SU-DHL-6 (cell line): ENCODE measurements around the gene GRHL3.
A peak's percentile ranks its signal among the peaks of the same experiment; 100 is the strongest.

ENCODE experiments used
- H2AFZ ChIP-seq: fragments of 200-600 bp; sonication (generic); 2 replicates; pipeline ENCODE4 v1.6.1; 2014; ENCODE audit warnings: low read depth, mild to moderate bottlenecking, moderate library complexity, mixed read lengths, antibody characterized with exemption, low read length; ENCODE audit not compliant: severe bottlenecking
- H3F3A ChIP-seq: fragments of 200-600 bp; shearing (Covaris generic); 2 replicates; pipeline ENCODE4 v1.6.0; 2016; ENCODE audit warnings: antibody characterized with exemption, mild to moderate bottlenecking; ENCODE audit not compliant: insufficient read depth
- H3K27ac ChIP-seq: fragments of 200-600 bp; sonication (generic); 2 replicates; pipeline ENCODE4 v1.5.1; 2016; ENCODE audit warnings: low read depth, mild to moderate bottlenecking, low read length, moderate library complexity, mixed read lengths
- H3K27me3 ChIP-seq: fragments of 200-600 bp; sonication (generic), shearing (Covaris generic); 2 replicates; pipeline ENCODE4 v1.6.0; 2014; ENCODE audit warnings: mild to moderate bottlenecking, low read length
- H3K36me3 ChIP-seq: fragments of 200-600 bp; sonication (generic); 2 replicates; pipeline ENCODE4 v1.6.1; 2014; ENCODE audit warnings: mild to moderate bottlenecking, low read length, mixed read lengths
- H3K4me2 ChIP-seq: fragments of 300-600, 200-600 bp; shearing (Covaris generic), sonication (generic); 2 replicates; pipeline ENCODE4 v1.6.0; 2014; ENCODE audit warnings: low read length, low read depth, mild to moderate bottlenecking; ENCODE audit not compliant: poor library complexity, severe bottlenecking
- H3K4me3 ChIP-seq: fragments of 200-600 bp; sonication (generic); 2 replicates; pipeline ENCODE4 v1.5.1; 2014; ENCODE audit warnings: antibody characterized with exemption, low read length, mild to moderate bottlenecking, mixed read lengths; ENCODE audit not compliant: insufficient read depth, poor library complexity, severe bottlenecking
- H3K79me2 ChIP-seq: fragments of 200-600 bp; sonication (generic); 2 replicates; pipeline ENCODE4 v1.6.1; 2014; ENCODE audit warnings: mild to moderate bottlenecking, low read length, moderate library complexity; ENCODE audit not compliant: insufficient read depth
- H3K9ac ChIP-seq: fragments of 200-600 bp; sonication (generic); 2 replicates; pipeline ENCODE4 v1.7.0; 2014; ENCODE audit warnings: mild to moderate bottlenecking, low read length
- H3K9me2 ChIP-seq: fragments of 200-600 bp; sonication (generic); replicated peaks from 2 replicates; pipeline ENCODE4 v1.6.1; 2014; ENCODE audit warnings: low read length; ENCODE audit not compliant: insufficient read depth
- H3K9me3 ChIP-seq: fragments of 200-600 bp; sonication (generic); 2 replicates; pipeline ENCODE4 v1.6.1; 2014; ENCODE audit warnings: low read length, mixed read lengths; ENCODE audit not compliant: insufficient read depth
- H4K20me1 ChIP-seq: fragments of 200-600 bp; sonication (generic); 2 replicates; pipeline ENCODE4 v1.6.1; 2014; ENCODE audit warnings: low read depth, mild to moderate bottlenecking, antibody characterized with exemption, low read length, moderate library complexity, mixed read lengths
- EZH2phosphoT487 ChIP-seq: fragments of 200-600 bp; sonication (generic), shearing (Covaris generic); conservative IDR thresholded peaks from 2 replicates; pipeline ENCODE4 v1.6.1; 2018; ENCODE audit warnings: mild to moderate bottlenecking, antibody characterized with exemption, low read length, moderate library complexity, mixed read lengths
- TF ChIP-seq, protein P1 (sequence below): fragments of 200-600 bp; sonication (generic); IDR thresholded peaks from one replicate; pipeline ENCODE4 v1.5.1; 2017; ENCODE audit warnings: antibody characterized with exemption, mild to moderate bottlenecking, low read length, moderate library complexity; ENCODE audit not compliant: insufficient read depth, poor library complexity, severe bottlenecking

Gene GRHL3

DNA sequence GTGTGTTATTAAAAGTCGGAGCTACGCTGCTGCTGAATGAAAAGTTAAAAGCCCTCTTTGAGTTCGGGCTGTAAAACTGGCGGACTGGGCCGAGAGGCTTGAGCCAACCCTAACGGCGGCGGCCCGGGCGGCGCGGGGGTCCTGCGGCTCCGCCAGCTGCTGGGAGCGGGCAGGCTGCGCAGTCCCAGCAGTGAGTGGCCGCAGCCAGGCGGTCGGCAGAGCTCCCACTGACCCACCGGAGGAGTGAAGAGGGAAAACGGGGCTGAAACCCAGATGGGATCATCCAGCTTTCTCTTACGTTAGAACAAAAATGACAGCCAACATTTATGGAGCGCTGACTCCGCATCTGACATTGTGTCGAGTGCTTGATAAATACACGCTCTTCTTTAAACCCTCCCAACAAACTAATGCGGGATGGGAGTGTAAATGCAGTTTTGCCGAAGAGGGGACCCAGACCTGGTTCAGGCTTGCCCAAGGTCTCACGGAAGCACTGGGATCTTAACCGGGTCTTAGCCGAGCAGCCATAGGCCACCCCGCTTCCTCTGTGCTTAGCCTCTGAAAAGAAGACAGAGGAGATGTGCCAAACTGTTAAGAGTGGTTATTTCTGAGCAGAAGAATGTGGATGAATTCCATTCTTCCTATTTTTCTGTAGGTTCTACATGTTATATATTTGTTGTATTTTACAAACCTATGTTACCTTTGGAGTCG lies 3.5 kb downstream of the GRHL3 start:
- Histone ChIP-seq H3K9ac (peak overlapping the region; percentile 43), H3F3A (0 out of 2 replicates have a peak, but pooled peaks cover 5% of the 10 kb centered on the region), H3K9me2 (no peaks in the 10 kb centered on the region), H2AFZ (peak overlapping the region; percentile 81), H3K27me3 (no peaks in the 10 kb centered on the region), H3K4me2 (peak overlapping the region; percentile 60), H4K20me1 (no peaks in the 10 kb centered on the region), H3K4me3 (peak overlapping the region; percentile 46), H3K36me3 (no peaks in the 10 kb centered on the region), H3K27ac (no peak overlapping the region), H3K79me2 (no peaks in the 10 kb centered on the region), H3K9me3 (no peaks in the 10 kb centered on the region)
- TF ChIP-seq, protein P1, sequence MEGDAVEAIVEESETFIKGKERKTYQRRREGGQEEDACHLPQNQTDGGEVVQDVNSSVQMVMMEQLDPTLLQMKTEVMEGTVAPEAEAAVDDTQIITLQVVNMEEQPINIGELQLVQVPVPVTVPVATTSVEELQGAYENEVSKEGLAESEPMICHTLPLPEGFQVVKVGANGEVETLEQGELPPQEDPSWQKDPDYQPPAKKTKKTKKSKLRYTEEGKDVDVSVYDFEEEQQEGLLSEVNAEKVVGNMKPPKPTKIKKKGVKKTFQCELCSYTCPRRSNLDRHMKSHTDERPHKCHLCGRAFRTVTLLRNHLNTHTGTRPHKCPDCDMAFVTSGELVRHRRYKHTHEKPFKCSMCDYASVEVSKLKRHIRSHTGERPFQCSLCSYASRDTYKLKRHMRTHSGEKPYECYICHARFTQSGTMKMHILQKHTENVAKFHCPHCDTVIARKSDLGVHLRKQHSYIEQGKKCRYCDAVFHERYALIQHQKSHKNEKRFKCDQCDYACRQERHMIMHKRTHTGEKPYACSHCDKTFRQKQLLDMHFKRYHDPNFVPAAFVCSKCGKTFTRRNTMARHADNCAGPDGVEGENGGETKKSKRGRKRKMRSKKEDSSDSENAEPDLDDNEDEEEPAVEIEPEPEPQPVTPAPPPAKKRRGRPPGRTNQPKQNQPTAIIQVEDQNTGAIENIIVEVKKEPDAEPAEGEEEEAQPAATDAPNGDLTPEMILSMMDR = no peak
- no peak for TF ChIP-seq EZH2phosphoT487

DNA sequence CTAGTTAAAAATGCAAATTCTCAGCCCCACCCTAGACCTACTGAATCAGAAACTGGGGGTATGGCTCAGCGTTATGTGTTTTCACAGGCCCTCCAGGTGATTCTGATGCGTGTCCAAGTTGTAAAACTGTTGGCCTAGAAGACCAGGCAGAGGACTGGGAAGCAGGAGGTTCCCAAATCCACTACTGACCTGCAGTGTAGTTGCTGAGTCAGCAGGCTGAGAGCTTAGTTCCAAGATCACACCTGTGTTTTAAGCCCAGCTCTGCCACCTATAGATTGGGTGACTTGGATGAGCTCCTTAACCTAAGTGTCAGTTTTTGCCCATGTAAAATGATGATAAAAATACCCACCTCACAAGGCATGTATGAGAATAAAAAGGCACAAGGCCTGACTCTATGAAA lies 4.1 kb downstream of the GRHL3 start:
- H3K9ac ChIP-seq = no peak overlapping the region

DNA sequence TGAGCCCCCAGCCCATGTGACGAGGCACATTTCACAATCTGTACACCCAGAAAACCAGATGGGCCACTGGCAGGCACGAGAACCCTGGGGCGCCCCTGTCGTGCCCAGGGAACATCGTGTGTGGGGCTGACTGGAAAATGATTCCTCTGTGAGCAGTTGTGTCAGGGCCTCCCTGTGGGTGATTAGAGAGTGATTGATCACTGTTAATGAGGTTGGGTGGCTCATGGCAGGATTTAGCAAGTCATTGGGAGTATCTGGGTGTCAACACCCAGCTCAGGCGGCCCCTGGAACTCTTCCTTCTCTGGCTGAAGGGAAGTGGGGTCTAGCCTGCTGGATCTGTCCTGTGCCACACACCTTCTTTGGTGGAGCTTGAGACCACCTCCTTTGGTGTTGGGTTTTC lies 5.7 kb downstream of the GRHL3 start:
- Histone ChIP-seq H3K27ac (no peak overlapping the region), H2AFZ (no peak overlapping the region), H3K4me2 (no peak overlapping the region), H3K27me3 (no peaks in the 10 kb centered on the region), H4K20me1 (no peaks in the 10 kb centered on the region), H3K36me3 (no peaks in the 10 kb centered on the region), H3K9me2 (no peaks in the 10 kb centered on the region), H3K79me2 (no peaks in the 10 kb centered on the region), H3K9me3 (no peaks in the 10 kb centered on the region), H3K4me3 (no peak overlapping the region), H3F3A (0 out of 2 replicates have a peak, but pooled peaks cover 5% of the 10 kb centered on the region), H3K9ac (no peak overlapping the region)
- TF ChIP-seq EZH2phosphoT487 = no peak
- TF ChIP-seq, protein P1 = no peak

More for the DNA sequence above, 4.1 kb downstream of the GRHL3 start:
- Histone ChIP-seq H3K36me3 (no peaks in the 10 kb centered on the region), H3K9me2 (no peaks in the 10 kb centered on the region), H3K4me2 (no peak overlapping the region), H3K27ac (no peak overlapping the region), H3K79me2 (no peaks in the 10 kb centered on the region), H3F3A (0 out of 2 replicates have a peak, but pooled peaks cover 5% of the 10 kb centered on the region), H3K27me3 (no peaks in the 10 kb centered on the region), H3K4me3 (no peak overlapping the region), H4K20me1 (no peaks in the 10 kb centered on the region), H2AFZ (no peak overlapping the region), H3K9me3 (no peaks in the 10 kb centered on the region)
- TF ChIP-seq, protein P1 = no peak
